Measurements from ENCODE around the gene RAPGEF1.

DNA sequence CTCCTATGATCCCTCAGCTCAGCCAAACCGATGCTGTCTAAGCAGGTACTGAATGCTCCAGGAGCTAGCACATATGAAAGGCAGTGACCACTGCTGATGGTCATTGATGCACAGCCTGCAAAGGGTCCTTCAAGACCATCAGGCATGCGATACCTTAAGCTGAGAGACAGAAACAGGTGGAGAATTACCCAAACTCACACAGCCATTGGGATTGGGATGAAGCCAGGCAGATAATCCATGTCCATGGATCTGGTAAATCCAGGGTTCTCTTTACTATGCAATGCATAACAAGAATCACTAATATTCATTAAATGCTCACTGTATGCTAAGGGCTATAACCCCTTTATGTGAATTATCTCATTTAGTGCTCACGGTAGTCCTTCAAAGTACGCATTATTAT, 36.2 kb downstream of the RAPGEF1 start:
- TF ChIP-seq, protein P1, sequence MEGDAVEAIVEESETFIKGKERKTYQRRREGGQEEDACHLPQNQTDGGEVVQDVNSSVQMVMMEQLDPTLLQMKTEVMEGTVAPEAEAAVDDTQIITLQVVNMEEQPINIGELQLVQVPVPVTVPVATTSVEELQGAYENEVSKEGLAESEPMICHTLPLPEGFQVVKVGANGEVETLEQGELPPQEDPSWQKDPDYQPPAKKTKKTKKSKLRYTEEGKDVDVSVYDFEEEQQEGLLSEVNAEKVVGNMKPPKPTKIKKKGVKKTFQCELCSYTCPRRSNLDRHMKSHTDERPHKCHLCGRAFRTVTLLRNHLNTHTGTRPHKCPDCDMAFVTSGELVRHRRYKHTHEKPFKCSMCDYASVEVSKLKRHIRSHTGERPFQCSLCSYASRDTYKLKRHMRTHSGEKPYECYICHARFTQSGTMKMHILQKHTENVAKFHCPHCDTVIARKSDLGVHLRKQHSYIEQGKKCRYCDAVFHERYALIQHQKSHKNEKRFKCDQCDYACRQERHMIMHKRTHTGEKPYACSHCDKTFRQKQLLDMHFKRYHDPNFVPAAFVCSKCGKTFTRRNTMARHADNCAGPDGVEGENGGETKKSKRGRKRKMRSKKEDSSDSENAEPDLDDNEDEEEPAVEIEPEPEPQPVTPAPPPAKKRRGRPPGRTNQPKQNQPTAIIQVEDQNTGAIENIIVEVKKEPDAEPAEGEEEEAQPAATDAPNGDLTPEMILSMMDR (conservative IDR thresholded peaks at IDR 0.05; ENCODE audit: low read length) = no peak
- no peak for TF ChIP-seq EZH2phosphoT487 (IDR thresholded peaks at IDR 0.05; ENCODE audit: borderline replicate concordance, low read depth, low read length)
